Left lung (tissue), 10 donors: Measurements from ENCODE around the gene LRRC70. TPM values are rescaled to one million over a fixed set of nuclear protein-coding genes. Genes with fewer than 3 reads are reported as not detected.
A peak's percentile ranks its signal among the peaks of the same experiment; 100 is the strongest.

Experiments used
- ATAC-seq: fragments of 200-7000 bp; cut with Tn5 transposase; one replicate; pipeline ENCODE4 v1.9.1; 2020; ENCODE audit warnings: moderate library complexity
- DNase-seq, 4 donors: peaks; one replicate each; pipeline ENCODE4 v3.0.0-alpha.2; 2013 to 2020
- H3K27ac ChIP-seq, 2 donors: fragments of 200-600 bp; sonication (generic) in 1 of 2; one replicate each; pipeline versions ENCODE4 v1.5.0 to v1.8.0; 2020 to 2021
- H3K27me3 ChIP-seq, 2 donors: fragments of 200-600 bp; sonication (generic) in 1 of 2; one replicate each; pipeline versions ENCODE4 v1.5.0 to v1.8.0; 2020 to 2021
- H3K36me3 ChIP-seq, 2 donors: fragments of 200-600 bp; sonication (generic) in 1 of 2; one replicate each; pipeline versions ENCODE4 v1.5.0 to v1.8.0; 2020 to 2021
- H3K4me1 ChIP-seq, 2 donors: fragments of 200-600 bp; one replicate each; pipeline ENCODE4 v1.8.0; 2021
- H3K4me3 ChIP-seq, 2 donors: fragments of 200-600 bp; sonication (generic) in 1 of 2; one replicate each; pipeline versions ENCODE4 v1.5.0 to v1.8.0; 2020 to 2021; ENCODE audit warnings: mild to moderate bottlenecking in 1 of 2
- H3K9me3 ChIP-seq, 2 donors: fragments of 200-600 bp; sonication (generic) in 1 of 2; one replicate each; pipeline versions ENCODE4 v1.5.0 to v1.8.0; 2020 to 2021
- CTCF ChIP-seq, 2 donors: fragments of 200-600 bp; sonication (generic) in 1 of 2; IDR thresholded peaks; one replicate each; pipeline versions ENCODE4 v1.5.0 to v1.8.0; 2021; ENCODE audit warnings: antibody characterized with exemption in 2 of 2
- intact Hi-C, 2 donors: fragments of 100-400 bp; cut with DNase I; formaldehyde crosslinking; loops; one replicate each; pipeline versions ENCODE4 v1.11.2 to v1.14.2; 2022
- polyA plus RNA-seq, 6 donors: library from polyadenylated mRNA; unstranded; fragments of 120-200 nt; gene quantifications; one replicate each; pipeline ENCODE4 v1.2.1, GENCODE V29; 2013; ENCODE audit not compliant: insufficient read length in 6 of 6
- total RNA-seq, 2 donors: library from RNA; stranded (reverse); fragmentation: NEBNext Ultra II Directional; extraction: Animal tissue kit (Norgen Biotek cat#: 25700); gene quantifications; one replicate each; pipeline ENCODE4 v1.2.1, GENCODE V29; 2021
- donor health status: DM: no; HTN: yes; CAD: no.
- donor health status: DM: no; HTN: no; CAD: no.

LRRC70 gene
- total and polyA plus RNA-seq, 8 donors, result 1.1 to 11.8 (median 7.7) TPM

GRCh38 chr5:62572918-62573514, 5.6 kb upstream of the LRRC70 start:
- intact Hi-C loops, result no loop called here
- Histone ChIP-seq H3K36me3 (no peaks in the 10 kb centered on the region), H3K4me3 (peak overlapping the region in 1 of 2 donors; percentile 1), H3K27ac (no peak overlapping the region), H3K27me3 (no peaks in the 10 kb centered on the region), H3K9me3 (peaks cover 0 to 3% of the 10 kb centered on the region in 2 donors), H3K4me1 (peaks cover 0 to 10% of the 10 kb centered on the region in 2 donors)
- DNase-seq, result no peak
- no peak for TF ChIP-seq CTCF (IDR thresholded peaks at IDR 0.05)
- ATAC-seq, result no peak

- no peaks in the 10 kb centered on the region for H3K9me3 ChIP-seq
- no peak for TF ChIP-seq CTCF (IDR thresholded peaks at IDR 0.05)
- no peak overlapping the region for H3K27ac ChIP-seq
- ATAC-seq, result no peak
- DNase-seq, result no peak
- peaks cover 0 to 20% of the 10 kb centered on the region in 2 donors for H3K4me1 ChIP-seq
- no peak overlapping the region for H3K4me3 ChIP-seq
- H3K36me3 ChIP-seq, result no peaks in the 10 kb centered on the region
- intact Hi-C loops, result no loop called here
- no peaks in the 10 kb centered on the region for H3K27me3 ChIP-seq
Observed at GRCh38 chr5:62574599-62574998, 4.0 kb upstream of the LRRC70 start.

GRCh38 chr5:62575066-62575465, 3.6 kb upstream of the LRRC70 start:
- H3K4me1 ChIP-seq, result peaks cover 0 to 20% of the 10 kb centered on the region in 2 donors
- no peak overlapping the region for H3K27ac ChIP-seq
- H3K36me3 ChIP-seq, result no peaks in the 10 kb centered on the region
- no peak for TF ChIP-seq CTCF (IDR thresholded peaks at IDR 0.05)
- H3K9me3 ChIP-seq, result no peaks in the 10 kb centered on the region
- no peak overlapping the region for H3K4me3 ChIP-seq
- ATAC-seq (no peak), DNase-seq (no peak)
- no peaks in the 10 kb centered on the region for H3K27me3 ChIP-seq
- intact Hi-C loops, result no loop called here

GRCh38 chr5:62575489-62575888, 3.1 kb upstream of the LRRC70 start:
- H3K27ac ChIP-seq, result no peak overlapping the region
- H3K4me3 ChIP-seq, result no peak overlapping the region
- no peak for ATAC-seq
- H3K36me3 ChIP-seq, result no peaks in the 10 kb centered on the region
- DNase-seq, result no peak
- intact Hi-C loops, result no loop called here
- H3K4me1 ChIP-seq, result peaks cover 0 to 20% of the 10 kb centered on the region in 2 donors
- no peaks in the 10 kb centered on the region for H3K27me3 ChIP-seq
- no peaks in the 10 kb centered on the region for H3K9me3 ChIP-seq
- no peak for TF ChIP-seq CTCF (IDR thresholded peaks at IDR 0.05)

GRCh38 chr5:62576570-62577170, 1.9 kb upstream of the LRRC70 start:
- intact Hi-C loops, result no loop called here
- DNase-seq, result no peak
- ATAC-seq, result no peak
- no peaks in the 10 kb centered on the region for H3K36me3 ChIP-seq
- no peaks in the 10 kb centered on the region for H3K27me3 ChIP-seq
- peaks cover 0 to 20% of the 10 kb centered on the region in 2 donors for H3K4me1 ChIP-seq
- no peaks in the 10 kb centered on the region for H3K9me3 ChIP-seq
- no peak overlapping the region for H3K4me3 ChIP-seq
- peak overlapping the region in 1 of 2 donors; percentile 39 for H3K27ac ChIP-seq
- no peak for TF ChIP-seq CTCF (IDR thresholded peaks at IDR 0.05)
